SK-N-MC (cell line): ENCODE results near the gene POLR1H.

Source experiments
- DNase-seq: peaks from one replicate; pipeline ENCODE4 v3.0.0-alpha.2; 2011; ENCODE audit warnings: low read depth, low spot score
- H3K27ac ChIP-seq: fragments of 200-600 bp; sonication (generic); 2 replicates; pipeline ENCODE4 v1.5.1; 2016; ENCODE audit warnings: mixed run types
- H3K36me3 ChIP-seq: fragments of 200-600 bp; sonication (generic); 2 replicates; pipeline ENCODE4 v1.6.1; 2017; ENCODE audit warnings: antibody characterized with exemption, low read length, mixed read lengths; ENCODE audit not compliant: insufficient read depth
- H3K4me3 ChIP-seq: fragments of 200-600 bp; sonication (generic); 2 replicates; pipeline ENCODE4 v1.5.1; 2016
- H3K9ac ChIP-seq: fragments of 200-600 bp; sonication (generic); 2 replicates; pipeline ENCODE4 v1.8.0; 2017; ENCODE audit warnings: mixed run types, mixed read lengths; ENCODE audit not compliant: insufficient read length
- H3K9me3 ChIP-seq: fragments of 200-600 bp; sonication (generic); 2 replicates; pipeline ENCODE4 v1.6.1; 2017; ENCODE audit warnings: low read depth, mild to moderate bottlenecking, antibody characterized with exemption, low read length, moderate library complexity, mixed read lengths
- EZH2 ChIP-seq: fragments of 200-600 bp; sonication (generic); IDR thresholded peaks from one replicate; pipeline ENCODE4 v1.6.1; 2017; ENCODE audit warnings: antibody characterized with exemption
- FOXP2 ChIP-seq: optimal IDR thresholded peaks from 2 replicates; pipeline ENCODE3; 2011; ENCODE audit warnings: mild to moderate bottlenecking, moderate library complexity; ENCODE audit not compliant: insufficient read depth; ENCODE audit errors: extremely low read length, control extremely low read depth
- POLR2AphosphoS5 ChIP-seq: IDR thresholded peaks from 2 replicates; pipeline ENCODE4 v1.6.1; 2012; ENCODE audit warnings: mild to moderate bottlenecking, low read depth, low read length, borderline replicate concordance

The POLR1H gene

GRCh38 chr6:30112402-30112994 lies 51.4 kb downstream of the POLR1H start:
- Histone ChIP-seq H3K27ac (no peak overlapping the region), H3K9ac (no peak overlapping the region)
- no peak for TF ChIP-seq FOXP2
- no peak for TF ChIP-seq POLR2AphosphoS5
- TF ChIP-seq EZH2: no peak

DNA sequence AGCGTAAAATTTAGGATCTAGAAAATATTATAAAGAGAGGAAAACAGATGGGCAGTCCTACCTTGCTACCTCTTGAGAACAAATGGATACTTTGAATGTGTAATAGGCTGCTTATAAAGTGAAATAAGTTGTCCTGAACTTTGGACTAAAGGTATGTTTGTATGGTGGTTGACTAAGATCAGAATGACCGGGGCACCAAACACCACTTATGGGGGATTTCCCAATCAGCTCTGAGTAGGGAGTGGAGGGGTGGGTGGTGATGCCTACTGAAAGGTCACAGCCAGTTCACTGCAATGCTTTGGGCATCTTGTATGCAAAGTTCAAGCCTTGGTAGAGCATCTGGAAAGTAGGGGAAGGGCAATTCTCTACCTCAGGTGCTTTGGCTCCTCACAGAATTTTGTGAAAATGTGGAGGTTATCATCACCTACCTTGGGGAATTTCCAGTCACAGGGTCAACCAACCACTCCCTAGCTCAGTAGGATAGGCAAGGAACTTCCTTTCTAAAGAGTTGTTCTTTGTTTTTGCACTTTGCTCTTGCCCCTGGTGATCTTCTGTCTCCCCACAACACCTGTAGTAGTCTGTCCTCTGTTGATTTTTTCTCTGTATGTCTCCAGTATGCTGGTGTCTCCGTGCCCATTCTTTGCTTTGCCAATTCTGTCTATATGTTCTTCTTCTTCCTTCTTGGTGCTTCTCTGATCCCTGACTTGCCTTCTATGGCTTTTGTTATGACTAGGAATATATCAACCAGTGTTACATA lies 52.1 kb downstream of the POLR1H start, which contains the start of gene TRIM31:
TSS of gene TRIM31 (minus strand) at position 88 of the 757 bp plus-strand sequence. CDS start 285 bp downstream, outside the sequence.
- H3K9me3 ChIP-seq: no peaks in the 10 kb centered on the region
- H3K4me3 ChIP-seq: no peak within 1 kb of the TSS
- no peaks in the 10 kb centered on the region for H3K36me3 ChIP-seq
- TF ChIP-seq FOXP2: no peak
- no peak within 1 kb of the TSS for H3K9ac ChIP-seq
- no peak for DNase-seq
- no peak within 1 kb of the TSS for H3K27ac ChIP-seq

More at GRCh38 chr6:30112402-30112994, 51.4 kb downstream of the POLR1H start:
- Histone ChIP-seq H3K9me3 (no peaks in the 10 kb centered on the region), H3K36me3 (no peaks in the 10 kb centered on the region), H3K4me3 (no peak overlapping the region)
- DNase-seq: no peak

DNA sequence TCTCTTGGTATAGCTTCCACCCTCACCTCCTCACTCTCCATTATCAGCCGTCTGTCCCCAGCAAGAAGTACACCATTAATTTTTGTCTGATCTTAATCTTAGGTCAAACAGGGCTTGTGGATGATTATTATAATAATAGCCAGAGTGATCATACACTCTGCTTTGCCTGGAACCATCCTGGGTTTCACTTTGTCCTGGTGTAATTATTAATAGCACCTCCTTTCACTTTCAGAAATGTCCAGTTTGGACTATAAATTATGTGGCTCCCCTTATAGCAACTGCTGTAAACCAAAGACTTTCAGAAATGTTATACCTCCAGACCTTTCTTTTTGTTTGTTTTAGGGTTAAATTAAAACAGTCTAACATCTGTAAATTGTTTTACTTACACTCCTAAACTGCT lies 52.8 kb downstream of the POLR1H start:
- no peak overlapping the region for H3K27ac ChIP-seq
- no peak overlapping the region for H3K9ac ChIP-seq
- TF ChIP-seq POLR2AphosphoS5 (no peak), EZH2 (no peak), FOXP2 (no peak)
- H3K36me3 ChIP-seq: no peaks in the 10 kb centered on the region
- no peak for DNase-seq
- no peaks in the 10 kb centered on the region for H3K9me3 ChIP-seq
- H3K4me3 ChIP-seq: no peak overlapping the region
